Breast epithelium (tissue), 4 donors: ENCODE results near the gene PLCB4. TPM values are rescaled to one million over a fixed set of nuclear protein-coding genes. Genes with fewer than 3 reads are reported as not detected.

ENCODE experiments used
- DNase-seq, 2 donors: peaks; one replicate each; pipeline ENCODE4 v3.0.0-alpha.2; 2019; ENCODE audit warnings: low spot score in 2 of 2
- H3K27ac ChIP-seq, 2 donors: fragments of 200-600 bp; sonication (generic) in 1 of 2; one replicate each; pipeline ENCODE4 v1.5.1; 2016 to 2019; ENCODE audit warnings: mild to moderate bottlenecking in 1 of 2
- H3K27me3 ChIP-seq, 2 donors: fragments of 200-600 bp; sonication (generic) in 1 of 2; one replicate each; pipeline versions ENCODE4 v1.5.1 to v1.6.0; 2017 to 2019; ENCODE audit warnings: control low read depth in 1 of 2, mild to moderate bottlenecking in 1 of 2
- H3K36me3 ChIP-seq: fragments of 200-600 bp; one replicate; pipeline ENCODE4 v1.5.1; 2019
- H3K4me1 ChIP-seq, 2 donors: fragments of 200-600 bp; sonication (generic); one replicate each; pipeline ENCODE4 v1.5.1; 2016 to 2019; ENCODE audit warnings: control low read depth in 1 of 2
- H3K4me3 ChIP-seq, 3 donors: fragments of 200-600 bp; sonication (generic); 1 replicate in 2 of 3; 2 replicates in 1 of 3; pipeline ENCODE4 v1.5.1; 2016 to 2019; ENCODE audit warnings: mild to moderate bottlenecking in 3 of 3, moderate library complexity in 2 of 3
- H3K9me3 ChIP-seq, 2 donors: fragments of 200-600 bp; sonication (generic) in 1 of 2; one replicate each; pipeline ENCODE4 v1.5.1; 2016 to 2019; ENCODE audit warnings: control low read depth in 1 of 2
- CTCF ChIP-seq, 3 donors: fragments of 450-650 bp; IDR thresholded peaks; one replicate each; pipeline ENCODE4 v1.5.1; 2016 to 2017; ENCODE audit warnings: antibody characterized with exemption in 3 of 3, mild to moderate bottlenecking in 3 of 3, moderate library complexity in 3 of 3
- POLR2A ChIP-seq: fragments of 450-650 bp; IDR thresholded peaks from one replicate; pipeline ENCODE4 v1.6.1; 2016; ENCODE audit warnings: antibody characterized with exemption, mild to moderate bottlenecking, moderate library complexity
- POLR2AphosphoS5 ChIP-seq, 3 donors: sonication (generic); formaldehyde crosslinking; IDR thresholded peaks; one replicate each; pipeline ENCODE4 v1.6.1; 2017; ENCODE audit warnings: antibody characterized with exemption in 3 of 3
- intact Hi-C: fragments of 100-400 bp; cut with DNase I; formaldehyde crosslinking; loops from one replicate; pipeline ENCODE4 v1.15.1; 2023; ENCODE audit warnings: low total_unique reads
- total RNA-seq, 3 donors: library from RNA; depleted of rRNA; stranded (reverse); fragments of >200 nt; gene quantifications; one replicate each; pipeline ENCODE4 v1.1.0, GENCODE V29; 2016

The PLCB4 gene
- total RNA-seq, 3 donors from 2014 or later = 9.4 to 17.7 (median 13.0) TPM

DNA sequence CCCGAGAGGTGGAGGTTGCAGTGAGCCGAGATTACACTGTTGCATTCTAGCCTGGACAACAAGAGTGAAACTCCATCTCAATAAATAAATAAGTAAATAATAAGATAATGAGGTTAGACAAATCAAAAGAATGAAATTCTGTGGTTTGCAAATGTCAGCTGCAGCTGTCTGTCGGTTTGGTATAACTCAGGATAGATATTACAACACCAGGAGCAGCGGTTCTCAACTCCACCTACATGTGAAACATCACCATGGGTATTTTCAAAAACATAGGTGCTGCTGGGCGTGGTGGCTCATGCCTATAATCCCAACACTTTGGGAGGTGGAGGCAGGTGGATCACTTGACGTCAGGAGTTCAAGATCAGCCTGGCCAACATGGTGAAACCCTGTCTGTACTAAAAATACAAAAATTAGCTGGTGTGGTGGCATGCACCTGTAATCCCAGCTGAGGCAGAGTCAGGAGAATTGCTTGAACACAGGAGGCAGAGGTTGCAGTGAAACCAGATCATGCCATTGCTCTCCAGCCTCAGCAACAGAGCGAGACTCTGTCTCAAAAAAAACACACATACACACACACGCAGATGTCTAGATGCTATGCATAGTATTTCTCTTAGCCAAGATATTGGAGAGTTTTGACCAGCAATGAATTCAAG is 319.4 kb downstream of the PLCB4 start:
- H3K27ac ChIP-seq = no peak overlapping the region
- no peaks in the 10 kb centered on the region for H3K36me3 ChIP-seq
- no peaks in the 10 kb centered on the region for H3K27me3 ChIP-seq
- no peaks in the 10 kb centered on the region for H3K4me1 ChIP-seq
- H3K4me3 ChIP-seq = no peak overlapping the region
- intact Hi-C loops = no loop called here
- DNase-seq = no peak
- no peaks in the 10 kb centered on the region for H3K9me3 ChIP-seq
- TF ChIP-seq POLR2AphosphoS5 (IDR thresholded peaks at IDR 0.05) (no peak), POLR2A (no peak), CTCF (IDR thresholded peaks at IDR 0.05) (no peak)

GRCh38 chr20:9388813-9389161 is 319.9 kb downstream of the PLCB4 start:
- intact Hi-C loops = no loop called here
- no peak overlapping the region for H3K4me3 ChIP-seq

GRCh38 chr20:9389346-9389745 is 320.5 kb downstream of the PLCB4 start:
- TF ChIP-seq CTCF (IDR thresholded peaks at IDR 0.05) = no peak
- TF ChIP-seq POLR2A = no peak
- TF ChIP-seq POLR2AphosphoS5 (IDR thresholded peaks at IDR 0.05) = no peak
- no peak overlapping the region for H3K27ac ChIP-seq
- H3K4me1 ChIP-seq = no peaks in the 10 kb centered on the region

More at GRCh38 chr20:9388813-9389161, 319.9 kb downstream of the PLCB4 start:
- H3K4me1 ChIP-seq = no peaks in the 10 kb centered on the region
- no peaks in the 10 kb centered on the region for H3K27me3 ChIP-seq
- DNase-seq = no peak
- H3K9me3 ChIP-seq = no peaks in the 10 kb centered on the region
- H3K27ac ChIP-seq = no peak overlapping the region
- H3K36me3 ChIP-seq = no peaks in the 10 kb centered on the region
- TF ChIP-seq POLR2A (no peak), CTCF (IDR thresholded peaks at IDR 0.05) (no peak), POLR2AphosphoS5 (IDR thresholded peaks at IDR 0.05) (no peak)

DNA sequence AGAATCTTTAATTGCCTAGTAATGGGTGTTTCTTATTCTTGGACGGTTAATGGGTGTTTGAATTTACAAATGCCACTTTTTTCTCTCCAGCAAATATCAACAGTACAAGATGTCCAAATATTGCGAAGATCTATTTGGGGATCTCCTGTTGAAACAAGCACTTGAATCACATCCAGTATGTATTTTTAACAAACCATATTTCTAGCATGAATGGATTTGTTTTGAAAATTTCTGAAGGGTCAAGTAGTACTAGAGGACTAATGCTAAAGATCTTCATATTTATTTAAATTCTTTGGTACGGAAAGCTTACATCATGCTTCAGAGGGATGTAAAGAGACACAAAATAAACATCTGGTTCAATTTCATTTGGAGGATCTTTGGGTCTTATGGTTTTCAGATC is 321.6 kb downstream of the PLCB4 start:
- no peaks in the 10 kb centered on the region for H3K9me3 ChIP-seq
- no peaks in the 10 kb centered on the region for H3K27me3 ChIP-seq
- DNase-seq = no peak
- no peak overlapping the region for H3K27ac ChIP-seq
- no peak overlapping the region for H3K4me3 ChIP-seq
- intact Hi-C loops = loop anchor here (2.0 kb wide), 1 partner anchor 38 kb away; no protein-coding TSS in a partner anchor
- no peaks in the 10 kb centered on the region for H3K4me1 ChIP-seq
- TF ChIP-seq POLR2A (no peak), POLR2AphosphoS5 (IDR thresholded peaks at IDR 0.05) (no peak), CTCF (IDR thresholded peaks at IDR 0.05) (no peak)
- H3K36me3 ChIP-seq = no peaks in the 10 kb centered on the region

More at GRCh38 chr20:9389346-9389745, 320.5 kb downstream of the PLCB4 start:
- intact Hi-C loops = no loop called here
- H3K4me3 ChIP-seq = no peak overlapping the region
- no peaks in the 10 kb centered on the region for H3K9me3 ChIP-seq
- no peaks in the 10 kb centered on the region for H3K27me3 ChIP-seq
- no peak for DNase-seq
- H3K36me3 ChIP-seq = no peaks in the 10 kb centered on the region

DNA sequence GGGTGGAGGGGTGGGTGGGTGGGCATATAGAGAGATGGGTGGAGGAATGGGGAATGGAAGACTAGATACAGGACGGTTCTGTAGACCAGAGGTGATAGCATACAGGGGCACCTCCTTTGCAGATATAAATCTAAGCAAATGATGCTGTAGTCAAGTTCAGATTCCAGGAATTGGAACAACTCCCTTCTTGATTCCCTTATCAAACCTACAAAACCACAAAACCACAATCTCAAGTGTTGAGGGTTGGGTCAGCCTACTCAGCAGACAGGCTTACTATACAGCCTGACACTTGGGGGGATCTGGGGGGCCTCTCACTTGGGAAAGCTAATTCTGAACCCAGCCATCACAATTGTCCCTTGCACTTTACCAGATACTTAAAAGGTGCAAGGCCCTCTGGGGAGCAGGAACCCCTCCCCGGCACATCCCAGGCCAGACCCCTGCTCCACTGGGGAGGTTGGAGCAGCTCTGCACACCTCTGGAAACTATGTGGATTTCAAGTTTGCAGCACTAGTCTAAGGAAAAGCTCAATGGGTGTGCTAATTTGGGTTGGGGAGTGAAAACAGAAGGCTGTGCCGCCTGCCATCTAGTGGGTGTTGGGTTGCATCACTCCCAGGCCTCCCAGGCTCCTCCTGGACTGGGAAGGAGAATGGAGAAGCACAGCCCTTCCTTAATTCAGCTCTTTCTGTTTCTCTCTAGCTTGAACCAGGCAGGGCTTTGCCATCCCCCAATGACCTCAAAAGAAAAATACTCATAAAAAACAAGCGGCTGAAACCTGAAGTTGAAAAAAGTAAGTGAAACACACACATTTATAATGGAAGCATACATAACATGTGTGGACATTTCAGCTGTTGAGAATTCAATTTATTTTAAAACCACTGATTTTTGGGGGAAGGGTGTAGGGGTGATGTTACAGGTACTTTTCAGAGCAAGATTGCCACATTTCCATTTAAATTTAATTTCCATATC is 324.3 kb downstream of the PLCB4 start:
- H3K36me3 ChIP-seq = no peaks in the 10 kb centered on the region
- H3K27ac ChIP-seq = no peak overlapping the region
- intact Hi-C loops = no loop called here
- no peaks in the 10 kb centered on the region for H3K9me3 ChIP-seq
- no peak for DNase-seq
- no peak overlapping the region for H3K4me3 ChIP-seq
- TF ChIP-seq CTCF (IDR thresholded peaks at IDR 0.05) (peak; percentile 19 to 65 (median 47)), POLR2A (no peak)
- H3K4me1 ChIP-seq = no peaks in the 10 kb centered on the region
- no peaks in the 10 kb centered on the region for H3K27me3 ChIP-seq
